ENCODE measurements around the gene TCEA3.

Gene TCEA3

DNA sequence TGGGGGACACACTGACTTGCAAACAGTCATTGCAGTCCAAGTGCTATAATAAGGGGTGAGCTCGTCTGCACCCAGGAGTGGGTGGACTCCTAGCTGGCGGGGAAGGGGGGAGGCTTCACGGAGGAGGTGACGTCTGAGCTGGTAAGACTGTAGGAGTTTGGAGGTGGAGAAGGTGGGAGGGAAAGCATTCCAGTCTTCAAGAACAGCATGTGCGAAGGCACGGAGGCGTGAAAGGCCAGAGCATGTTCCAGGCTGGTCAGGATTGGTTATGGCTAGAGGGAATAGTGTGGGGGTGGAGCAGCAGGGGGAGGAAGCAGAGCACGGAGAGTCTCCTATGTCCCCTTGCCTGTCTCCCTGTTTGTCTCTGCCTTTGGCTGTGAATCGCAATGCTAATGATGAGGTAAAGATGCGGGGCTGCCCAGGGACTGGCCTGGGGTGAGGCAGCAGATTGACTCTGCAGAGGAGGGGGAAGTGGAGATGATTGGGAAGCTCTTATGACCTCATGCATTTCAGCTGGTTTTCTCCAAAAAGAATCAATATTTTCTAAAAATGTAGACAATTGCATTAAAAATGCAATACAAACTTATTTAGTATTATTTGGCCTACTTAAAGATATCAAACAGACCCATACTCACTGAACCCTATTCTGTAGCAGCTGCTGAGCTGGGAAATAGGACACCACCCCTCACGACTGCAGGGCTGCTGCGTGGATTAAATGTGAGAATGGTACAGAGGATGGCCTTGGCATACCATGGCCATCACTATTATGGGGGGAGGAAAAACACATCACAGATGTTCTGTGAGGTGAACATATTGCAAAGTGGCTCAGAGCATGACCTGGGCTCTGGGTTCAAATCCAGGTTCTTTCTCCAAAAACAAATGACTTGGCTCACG is 52.3 kb downstream of the TCEA3 start:
- TF ChIP-seq, protein P1, sequence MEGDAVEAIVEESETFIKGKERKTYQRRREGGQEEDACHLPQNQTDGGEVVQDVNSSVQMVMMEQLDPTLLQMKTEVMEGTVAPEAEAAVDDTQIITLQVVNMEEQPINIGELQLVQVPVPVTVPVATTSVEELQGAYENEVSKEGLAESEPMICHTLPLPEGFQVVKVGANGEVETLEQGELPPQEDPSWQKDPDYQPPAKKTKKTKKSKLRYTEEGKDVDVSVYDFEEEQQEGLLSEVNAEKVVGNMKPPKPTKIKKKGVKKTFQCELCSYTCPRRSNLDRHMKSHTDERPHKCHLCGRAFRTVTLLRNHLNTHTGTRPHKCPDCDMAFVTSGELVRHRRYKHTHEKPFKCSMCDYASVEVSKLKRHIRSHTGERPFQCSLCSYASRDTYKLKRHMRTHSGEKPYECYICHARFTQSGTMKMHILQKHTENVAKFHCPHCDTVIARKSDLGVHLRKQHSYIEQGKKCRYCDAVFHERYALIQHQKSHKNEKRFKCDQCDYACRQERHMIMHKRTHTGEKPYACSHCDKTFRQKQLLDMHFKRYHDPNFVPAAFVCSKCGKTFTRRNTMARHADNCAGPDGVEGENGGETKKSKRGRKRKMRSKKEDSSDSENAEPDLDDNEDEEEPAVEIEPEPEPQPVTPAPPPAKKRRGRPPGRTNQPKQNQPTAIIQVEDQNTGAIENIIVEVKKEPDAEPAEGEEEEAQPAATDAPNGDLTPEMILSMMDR (IDR thresholded peaks at IDR 0.05) = no peak
- Histone ChIP-seq H3K27ac (no peak overlapping the region), H3K27me3 (no peaks in the 10 kb centered on the region), H3K4me1 (ENCODE audit: control insufficient read depth in 1 of 2, insufficient read depth in 1 of 2, low read depth in 1 of 2, low read length in 1 of 2) (peaks cover 19% of the 10 kb centered on the region in 2 experiments), H3K36me3 (no peaks in the 10 kb centered on the region), H3K4me3 (ENCODE audit: low read depth in 1 of 2, low read length in 1 of 2) (no peak overlapping the region), H3K9me3 (no peaks in the 10 kb centered on the region)

DNA sequence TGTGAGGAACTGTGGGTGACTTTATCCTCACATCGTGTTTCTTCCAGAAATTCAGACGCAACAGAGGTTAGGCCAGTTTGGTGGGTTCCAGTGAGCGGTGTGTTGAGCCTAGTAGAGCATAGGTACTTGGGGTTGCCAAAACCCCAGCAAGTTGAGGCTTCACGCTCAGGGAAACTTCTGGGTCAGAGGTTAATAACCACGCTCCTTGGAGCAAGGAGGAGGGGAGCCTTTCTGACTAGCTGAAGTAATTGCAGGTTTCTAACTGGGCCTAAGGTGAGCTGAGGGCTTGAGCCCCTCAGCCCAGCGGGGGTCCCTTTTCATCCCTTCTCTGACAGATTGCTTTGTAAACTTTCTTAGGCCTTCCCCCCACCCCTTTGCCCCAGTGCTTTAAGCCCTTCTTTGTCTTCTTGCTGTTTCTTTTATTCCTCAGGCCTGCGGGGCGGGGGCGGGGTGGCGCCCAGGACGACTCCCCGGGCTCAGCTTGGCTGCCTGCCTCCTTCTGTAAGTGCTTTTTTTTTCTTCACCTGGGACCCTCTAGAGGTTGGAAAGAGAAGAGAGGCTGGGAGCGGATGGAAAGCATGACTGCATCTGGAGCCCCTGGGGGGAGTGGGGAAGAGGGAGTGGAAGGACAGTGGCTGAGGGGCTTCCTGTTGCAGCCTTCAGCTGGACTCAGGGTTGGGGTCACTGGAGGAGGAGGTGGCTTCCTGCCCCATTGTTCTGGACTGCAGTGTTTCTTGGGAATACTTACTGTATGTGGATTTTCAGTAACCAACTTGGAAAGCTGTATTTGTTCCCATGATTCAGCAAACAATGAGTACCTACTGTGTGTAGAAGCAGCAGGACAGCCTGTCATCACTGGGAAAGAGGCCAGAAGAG is 53.6 kb downstream of the TCEA3 start:
- no peaks in the 10 kb centered on the region for H3K27me3 ChIP-seq
- no peak overlapping the region for H3K27ac ChIP-seq
- no peak overlapping the region for H3K4me3 ChIP-seq (ENCODE audit: low read depth in 1 of 2, low read length in 1 of 2)
- H3K9me3 ChIP-seq = no peaks in the 10 kb centered on the region
- TF ChIP-seq, protein P1 (IDR thresholded peaks at IDR 0.05) = no peak
- H3K36me3 ChIP-seq = no peaks in the 10 kb centered on the region
- peaks cover 19 to 21% of the 10 kb centered on the region in 2 experiments for H3K4me1 ChIP-seq (ENCODE audit: control insufficient read depth in 1 of 2, insufficient read depth in 1 of 2, low read depth in 1 of 2, low read length in 1 of 2)

DNA sequence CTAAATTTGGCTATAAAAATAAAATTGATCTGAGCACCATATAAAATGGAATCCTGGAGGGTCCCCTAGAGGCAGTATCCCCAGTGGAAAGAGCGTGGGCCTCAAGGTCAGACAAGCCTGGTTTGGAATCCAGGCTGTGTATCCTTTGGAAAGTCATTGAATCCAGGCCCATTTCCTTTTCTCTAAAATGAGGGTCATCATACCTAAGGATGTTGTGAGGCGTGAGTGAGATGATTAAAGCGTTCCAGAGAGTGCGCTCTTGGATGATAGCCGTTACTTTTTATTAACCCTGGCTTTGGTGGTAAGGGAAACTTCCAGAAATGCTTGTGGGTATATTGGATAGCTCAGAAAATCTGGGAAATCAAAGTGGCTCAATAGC is 54.2 kb downstream of the TCEA3 start:
- TF ChIP-seq, protein P1 (IDR thresholded peaks at IDR 0.05) = no peak
- Histone ChIP-seq H3K4me1 (ENCODE audit: control insufficient read depth in 1 of 2, insufficient read depth in 1 of 2, low read depth in 1 of 2, low read length in 1 of 2) (peaks cover 19 to 21% of the 10 kb centered on the region in 2 experiments), H3K4me3 (ENCODE audit: low read depth in 1 of 2, low read length in 1 of 2) (no peak overlapping the region), H3K9me3 (no peaks in the 10 kb centered on the region), H3K27ac (no peak overlapping the region), H3K27me3 (no peaks in the 10 kb centered on the region), H3K36me3 (no peaks in the 10 kb centered on the region)

DNA sequence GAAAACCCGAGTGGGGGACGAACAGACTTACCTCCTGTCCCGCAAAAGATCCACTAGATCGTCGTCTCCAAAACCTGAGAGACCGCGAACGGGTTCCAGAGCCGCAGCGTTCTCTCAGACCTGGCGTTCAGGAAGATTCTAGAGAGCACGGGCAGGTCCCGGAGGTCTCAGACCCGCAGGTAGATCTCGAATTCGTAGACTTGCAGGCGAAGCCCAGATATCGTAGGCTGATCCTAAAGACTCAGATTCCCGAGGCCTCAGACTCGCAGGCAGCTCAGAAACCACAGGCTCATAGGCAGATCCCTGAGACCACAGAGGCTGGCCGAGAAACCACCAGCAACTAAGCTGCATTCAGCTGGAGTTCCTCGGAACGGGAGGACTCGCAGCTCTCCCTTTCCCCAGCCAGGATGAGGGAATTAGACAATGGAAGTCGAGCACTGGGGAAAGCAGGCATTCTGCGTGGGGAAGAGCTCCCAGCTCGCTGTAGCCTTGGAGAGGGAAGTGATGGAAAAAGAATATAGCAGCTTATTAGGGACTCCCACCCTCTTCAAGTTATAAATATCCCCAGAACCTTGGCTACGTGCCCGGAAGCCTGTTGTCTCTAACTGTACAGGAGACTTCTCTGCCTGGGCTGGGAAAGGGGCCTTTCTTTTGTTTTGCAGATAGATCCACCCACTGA is 55.1 kb downstream of the TCEA3 start, which contains the start of gene ZNF436:
Gene ZNF436 (minus strand): TSS at position 502 of the 679 bp plus-strand sequence. CDS start 1,831 bp downstream, outside the sequence.
- TF ChIP-seq, protein P1 (IDR thresholded peaks at IDR 0.05) = no peak
- H3K4me1 ChIP-seq (ENCODE audit: control insufficient read depth in 1 of 2, insufficient read depth in 1 of 2, low read depth in 1 of 2, low read length in 1 of 2) = peaks cover 19 to 21% of the 10 kb centered on the region in 2 experiments

More for the DNA sequence above, 55.1 kb downstream of the TCEA3 start, which contains the start of gene ZNF436:
- H3K27ac ChIP-seq = peak within 1 kb of the TSS; percentile 85
- H3K27me3 ChIP-seq = no peaks in the 10 kb centered on the region
- H3K9me3 ChIP-seq = no peaks in the 10 kb centered on the region
- H3K4me3 ChIP-seq (ENCODE audit: low read depth in 1 of 2, low read length in 1 of 2) = peak within 1 kb of the TSS; percentile 99 to 100
- no peaks in the 10 kb centered on the region for H3K36me3 ChIP-seq

Data from neutrophil (primary cell).